ENCODE data around the gene DLG2.
A peak's percentile ranks its signal among the peaks of the same experiment; 100 is the strongest.
"Not testable (repeated sequence)": the region's sequence is repeated elsewhere in the genome, so short reads cannot be mapped to it uniquely, and the experiment has no call there.

The DLG2 gene

DNA sequence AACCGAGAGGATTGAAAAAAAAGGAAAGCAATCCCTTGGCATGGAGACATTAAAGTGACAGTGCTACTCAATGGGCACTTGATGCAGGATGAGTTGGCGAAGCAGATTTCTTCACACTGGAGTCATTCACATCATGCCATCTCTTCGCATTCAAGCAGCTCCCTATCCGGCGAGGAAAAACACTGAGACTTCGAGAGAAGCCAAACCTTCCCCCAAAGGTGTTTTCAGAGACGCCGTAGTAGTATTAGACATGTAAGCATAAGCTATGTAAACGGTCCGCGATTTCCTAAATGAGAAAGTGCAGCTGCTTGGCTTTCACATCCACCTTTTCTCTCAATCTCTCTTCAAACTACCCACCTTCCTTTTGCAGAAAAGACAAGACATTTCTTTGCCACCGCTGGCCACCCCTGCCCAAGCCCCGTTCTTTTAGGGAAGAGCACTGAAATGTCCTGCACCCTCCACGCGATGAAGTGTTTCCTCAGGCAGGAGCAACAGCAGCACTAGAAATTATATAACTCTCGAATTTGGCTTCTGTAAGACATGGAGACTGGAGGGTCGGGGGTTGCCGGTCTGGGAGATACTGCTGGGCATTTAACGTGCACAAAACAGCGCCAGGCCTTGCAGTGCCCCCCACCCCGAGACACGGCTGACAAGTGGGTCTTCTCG is at the start of gene DLG2:
DLG2 (minus strand) TSS at position 13 of the 666 bp plus-strand sequence.
- peak; percentile 63 for DNase-seq (ENCODE audit: low read depth)

DNA sequence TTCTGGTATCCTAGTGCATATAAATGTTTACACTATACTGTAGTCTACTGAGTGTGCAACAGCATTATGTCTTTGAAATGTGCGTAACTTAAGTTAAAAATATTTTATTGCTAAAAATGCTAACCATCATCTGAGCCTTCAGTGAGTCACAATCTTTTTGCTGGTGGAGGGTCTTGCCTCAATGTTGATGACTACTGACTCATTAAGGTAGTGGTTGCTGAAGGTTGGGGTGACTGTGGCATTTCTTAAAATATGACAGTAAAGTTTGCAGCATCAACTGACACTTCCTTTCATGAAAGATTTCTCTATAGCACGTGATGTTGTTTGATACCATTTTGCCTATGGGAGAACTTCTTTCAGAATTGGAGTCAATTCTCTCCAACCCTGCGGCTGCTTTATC is 46.2 kb upstream of the DLG2 start:
- DNase-seq (ENCODE audit: low read depth) = no peak

GRCh38 chr11:85672105-85672902 is 45.2 kb upstream of the DLG2 start:
- DNase-seq (ENCODE audit: low read depth) = no peak

- not testable (repeated sequence) for DNase-seq (ENCODE audit: low read depth)
These were observed 44.0 kb upstream of the DLG2 start for GRCh38 chr11:85670949-85671663.

- DNase-seq (ENCODE audit: low read depth) = no peak
These were observed 41.0 kb upstream of the DLG2 start for GRCh38 chr11:85668157-85668556.

DNA sequence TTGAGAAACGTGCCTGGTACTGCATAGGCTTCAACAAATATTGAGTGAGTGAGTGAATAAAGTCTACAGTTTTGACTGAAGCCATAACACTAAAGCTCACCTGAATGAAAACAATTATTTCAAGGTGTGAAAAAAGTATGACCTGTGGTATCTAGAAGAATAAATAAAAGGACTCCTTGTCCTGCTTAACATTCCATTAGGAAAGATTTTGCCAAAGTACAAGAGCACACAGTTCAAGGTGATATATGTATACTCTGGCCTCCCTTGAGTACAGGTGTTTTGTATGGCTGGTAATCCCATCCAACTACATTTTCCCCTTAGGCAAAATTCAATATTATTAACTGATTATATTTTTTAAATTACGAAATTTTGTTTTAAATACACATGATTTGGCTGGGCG is 39.5 kb upstream of the DLG2 start:
- DNase-seq (ENCODE audit: low read depth) = no peak

GRCh38 chr11:85665733-85666132 is 38.6 kb upstream of the DLG2 start:
- peak; percentile 30 for DNase-seq (ENCODE audit: low read depth)

DNA sequence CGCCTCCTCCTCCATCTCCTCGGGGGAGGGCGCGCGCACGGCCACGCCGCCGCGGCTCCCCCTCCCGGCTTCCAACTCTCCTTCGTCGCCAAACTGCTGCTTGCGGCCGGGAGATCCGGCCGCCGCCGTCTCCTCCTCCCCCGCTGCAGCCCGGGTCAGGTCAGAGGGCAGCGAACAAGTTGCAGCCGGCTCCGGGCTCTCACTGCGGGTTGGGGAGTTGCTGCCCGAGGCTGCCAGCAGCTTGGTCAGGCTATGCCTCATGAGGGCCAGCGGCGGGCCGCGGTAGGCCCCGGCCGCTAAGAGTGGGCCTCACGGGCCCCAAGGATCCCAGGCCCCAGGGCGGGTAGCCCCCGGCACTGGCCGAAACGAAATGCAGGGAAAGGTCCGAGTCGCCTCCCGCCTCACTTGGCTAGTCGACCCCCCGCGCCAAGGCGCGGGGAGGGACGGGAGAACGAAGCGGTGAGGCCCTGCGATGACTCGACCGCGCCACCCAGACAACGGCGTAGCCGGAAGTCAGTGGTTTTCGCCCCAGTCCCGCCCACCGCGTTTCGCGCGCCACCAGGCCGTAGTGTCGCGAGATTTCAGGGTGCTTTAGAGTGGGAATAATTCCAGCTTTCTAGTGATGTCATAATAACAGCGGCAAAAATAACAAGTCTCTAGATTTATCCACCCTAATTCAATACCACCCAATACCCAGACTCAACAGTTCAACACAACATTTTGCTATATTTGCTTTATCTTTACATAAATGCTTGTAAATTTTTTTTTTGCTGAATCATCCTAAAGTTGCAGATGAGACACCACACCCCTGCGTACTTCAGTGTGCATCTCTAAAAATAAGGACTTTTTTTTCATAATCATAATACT is 37.7 kb upstream of the DLG2 start, which contains the start of gene CREBZF:
CREBZF (minus strand) TSS at position 515 of the 867 bp plus-strand sequence; CDS start at position 261, 254 bp downstream.
- DNase-seq (ENCODE audit: low read depth) = peak; percentile 95

- DNase-seq (ENCODE audit: low read depth) = peak; percentile 70
These were observed 36.8 kb upstream of the DLG2 start for GRCh38 chr11:85663753-85664614.

DNA sequence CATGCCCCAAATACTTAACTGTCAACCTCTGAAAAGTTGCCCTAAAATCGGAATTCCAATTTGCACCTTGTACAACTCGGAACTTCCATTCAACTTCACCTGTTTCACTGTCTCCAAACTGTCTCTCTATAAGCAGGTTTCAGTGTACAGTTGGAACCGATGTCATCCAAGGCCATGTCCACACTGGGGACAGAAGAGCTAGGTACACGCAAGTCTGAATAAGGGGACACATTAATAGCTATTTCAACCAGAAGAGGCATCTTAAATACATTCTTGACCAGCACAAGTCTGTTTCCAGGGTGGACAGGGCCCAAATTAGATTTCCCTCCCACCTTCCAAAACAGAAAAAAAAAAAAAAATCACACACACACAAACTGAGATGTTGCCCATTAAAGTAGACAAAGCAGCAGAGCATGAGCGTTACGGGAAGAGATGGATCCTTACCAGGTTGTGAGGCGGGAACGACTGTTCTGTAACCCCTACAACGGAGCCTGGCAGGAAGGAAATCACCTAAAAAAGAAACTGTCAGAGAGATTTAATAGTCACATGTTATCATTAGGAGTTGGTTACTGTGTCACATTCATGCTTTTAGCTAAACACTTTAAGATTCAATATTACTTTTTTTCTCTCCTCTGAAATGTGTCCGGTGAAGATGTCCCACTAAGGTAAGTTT is 36.1 kb upstream of the DLG2 start:
- no peak for DNase-seq (ENCODE audit: low read depth)

- peak; percentile 59 for DNase-seq (ENCODE audit: low read depth)
These were observed 35.0 kb upstream of the DLG2 start for GRCh38 chr11:85661972-85662664.

DNA sequence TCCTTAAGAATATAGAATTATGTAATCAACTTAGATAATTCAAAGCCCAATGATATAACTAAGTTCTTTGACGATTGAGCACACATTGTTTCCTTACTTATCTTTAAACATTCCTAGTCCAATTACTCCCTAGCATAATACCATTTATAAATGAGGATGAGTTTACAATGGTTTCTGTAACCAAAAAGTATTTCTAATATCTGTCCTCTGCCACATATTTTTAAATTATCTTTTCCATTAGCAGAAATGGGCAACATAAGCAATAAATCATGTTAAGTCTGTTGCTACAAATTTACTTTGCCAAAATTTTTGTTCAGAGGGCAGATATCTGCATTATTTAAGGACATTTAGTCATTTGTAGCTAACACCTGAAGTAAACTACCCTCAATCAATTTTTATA is 31.0 kb upstream of the DLG2 start:
- no peak for DNase-seq (ENCODE audit: low read depth)

- no peak for DNase-seq (ENCODE audit: low read depth)
These were observed 29.6 kb upstream of the DLG2 start for GRCh38 chr11:85656777-85657176.

- not testable (repeated sequence) for DNase-seq (ENCODE audit: low read depth)
These were observed 27.2 kb upstream of the DLG2 start for GRCh38 chr11:85654343-85654742.

- no peak for DNase-seq (ENCODE audit: low read depth)
These were observed 25.8 kb upstream of the DLG2 start for GRCh38 chr11:85652786-85653447.

GRCh38 chr11:85651118-85651517 is 24.0 kb upstream of the DLG2 start:
- DNase-seq (ENCODE audit: low read depth) = no peak

DNA sequence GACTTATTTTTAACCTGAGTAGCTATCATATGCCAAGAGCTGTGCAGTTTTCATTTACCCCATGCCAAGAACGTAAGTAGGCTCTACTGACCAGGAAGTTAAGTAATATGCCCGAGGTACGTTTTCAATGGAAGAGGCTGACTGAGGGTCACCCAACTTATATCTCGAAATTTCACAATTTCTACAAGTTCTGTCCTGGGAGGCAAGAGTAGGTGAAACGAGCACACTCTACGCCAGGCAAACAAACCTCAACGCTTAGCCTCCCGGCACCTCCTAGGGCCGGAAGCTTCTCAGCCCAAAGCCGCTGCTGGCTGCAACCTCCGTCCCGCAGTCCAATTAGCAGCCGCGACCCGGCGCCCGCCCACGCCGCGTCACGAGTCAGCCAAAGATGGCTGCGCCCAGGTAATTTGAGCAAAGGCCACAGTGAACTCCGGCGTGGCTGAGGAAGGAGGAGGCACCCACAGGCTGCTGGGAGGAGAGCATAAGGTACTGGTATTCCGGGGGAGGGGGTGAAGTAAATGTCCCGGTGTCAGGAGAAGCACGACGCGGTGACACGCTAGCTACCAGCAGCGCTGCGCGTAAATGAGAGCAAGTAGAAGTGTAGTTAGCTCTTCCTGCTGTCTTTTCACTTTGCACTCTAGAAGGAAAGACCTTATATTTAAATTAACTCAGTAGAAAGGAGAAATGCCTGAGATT is 20.6 kb upstream of the DLG2 start, which contains the start of gene TMEM126A:
TMEM126A (plus strand) TSS at position 364 of the 696 bp plus-strand sequence. CDS start 2,289 bp downstream, outside the sequence.
- peak; percentile 80 for DNase-seq (ENCODE audit: low read depth)

DNA sequence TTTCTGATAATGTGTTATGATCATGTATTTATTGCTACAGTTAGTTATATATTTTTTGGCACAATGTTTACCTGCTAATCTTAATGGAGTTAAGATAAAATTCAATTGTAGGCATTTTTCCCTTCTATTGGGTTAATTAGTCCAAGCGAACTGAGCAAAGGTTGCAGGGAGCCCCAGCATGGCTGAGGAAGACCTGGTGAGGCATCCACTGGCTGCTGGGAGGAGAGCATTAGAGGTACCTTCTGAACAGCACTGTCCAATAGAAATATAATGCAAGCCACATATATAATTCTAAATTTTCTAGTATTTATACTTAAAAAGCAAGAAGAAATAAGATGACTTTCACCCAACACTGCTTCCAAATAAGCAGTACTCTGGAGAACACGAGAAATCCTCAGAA is 19.9 kb upstream of the DLG2 start:
- no peak for DNase-seq (ENCODE audit: low read depth)
